Measurements from ENCODE around the gene SDK2. TPM values are rescaled to one million over a fixed set of nuclear protein-coding genes. Genes with fewer than 3 reads are reported as not detected.
A peak's percentile ranks its signal among the peaks of the same experiment; 100 is the strongest.
"Not testable (repeated sequence)": the region's sequence is repeated elsewhere in the genome, so short reads cannot be mapped to it uniquely, and the experiment has no call there.

SDK2 gene
- total and polyA plus RNA-seq, 8 donors, result 0.04 to 0.31 (median 0.17) TPM

GRCh38 chr17:73478768-73479424, 165.3 kb downstream of the SDK2 start:
- DNase-seq, result no peak
- Histone ChIP-seq H3K4me1 (peaks cover 0 to 8% (median 0%) of the 10 kb centered on the region in 3 donors), H3K27ac (no peak overlapping the region), H3K27me3 (no peaks in the 10 kb centered on the region), H3K9me3 (no peaks in the 10 kb centered on the region), H3K36me3 (no peaks in the 10 kb centered on the region), H3K4me3 (no peak overlapping the region)
- TF ChIP-seq, protein P1, sequence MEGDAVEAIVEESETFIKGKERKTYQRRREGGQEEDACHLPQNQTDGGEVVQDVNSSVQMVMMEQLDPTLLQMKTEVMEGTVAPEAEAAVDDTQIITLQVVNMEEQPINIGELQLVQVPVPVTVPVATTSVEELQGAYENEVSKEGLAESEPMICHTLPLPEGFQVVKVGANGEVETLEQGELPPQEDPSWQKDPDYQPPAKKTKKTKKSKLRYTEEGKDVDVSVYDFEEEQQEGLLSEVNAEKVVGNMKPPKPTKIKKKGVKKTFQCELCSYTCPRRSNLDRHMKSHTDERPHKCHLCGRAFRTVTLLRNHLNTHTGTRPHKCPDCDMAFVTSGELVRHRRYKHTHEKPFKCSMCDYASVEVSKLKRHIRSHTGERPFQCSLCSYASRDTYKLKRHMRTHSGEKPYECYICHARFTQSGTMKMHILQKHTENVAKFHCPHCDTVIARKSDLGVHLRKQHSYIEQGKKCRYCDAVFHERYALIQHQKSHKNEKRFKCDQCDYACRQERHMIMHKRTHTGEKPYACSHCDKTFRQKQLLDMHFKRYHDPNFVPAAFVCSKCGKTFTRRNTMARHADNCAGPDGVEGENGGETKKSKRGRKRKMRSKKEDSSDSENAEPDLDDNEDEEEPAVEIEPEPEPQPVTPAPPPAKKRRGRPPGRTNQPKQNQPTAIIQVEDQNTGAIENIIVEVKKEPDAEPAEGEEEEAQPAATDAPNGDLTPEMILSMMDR (IDR thresholded peaks at IDR 0.05), result no peak
- intact Hi-C loops (cut with DNase I), result no loop called here
- no peak for ATAC-seq
- WGBS, 2 donors, result 67 to 69% methylated on average over 14 of the region's 14 CpGs
- no peak for FAIRE-seq

DNA sequence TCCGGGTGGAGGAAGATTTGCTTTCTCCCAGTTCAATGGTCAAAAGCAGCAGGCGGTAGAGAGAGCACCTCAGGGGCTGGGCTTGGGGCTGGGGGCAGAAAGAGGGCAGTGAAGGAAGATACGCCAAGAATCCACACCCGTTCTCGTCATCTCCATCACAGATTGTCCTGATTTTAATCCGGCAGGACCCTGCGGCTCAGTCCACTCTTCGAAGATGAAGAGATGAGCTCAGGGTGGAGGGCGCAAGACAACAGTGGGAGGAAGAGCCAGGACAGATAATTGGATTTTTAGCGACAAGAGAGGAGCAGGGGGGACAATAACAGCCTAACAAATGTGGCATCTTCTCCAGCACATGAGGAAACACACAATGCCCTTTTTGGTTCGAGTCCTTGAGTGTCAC, 165.9 kb downstream of the SDK2 start:
- H3K4me1 ChIP-seq, result peaks cover 0 to 8% (median 0%) of the 10 kb centered on the region in 3 donors
- H3K4me3 ChIP-seq, result no peak overlapping the region
- ATAC-seq, result no peak
- WGBS, 2 donors, result 48 to 57% methylated on average over 11 of the region's 11 CpGs
- H3K36me3 ChIP-seq, result no peaks in the 10 kb centered on the region
- H3K27me3 ChIP-seq, result no peaks in the 10 kb centered on the region
- no peak overlapping the region for H3K27ac ChIP-seq
- intact Hi-C loops (cut with DNase I), result no loop called here
- TF ChIP-seq, protein P1 (IDR thresholded peaks at IDR 0.05), result no peak
- DNase-seq, result no peak
- H3K9me3 ChIP-seq, result no peaks in the 10 kb centered on the region
- FAIRE-seq, result no peak

GRCh38 chr17:73476890-73477350, 167.3 kb downstream of the SDK2 start:
- FAIRE-seq (no peak), ATAC-seq (no peak), DNase-seq (no peak)
- no peaks in the 10 kb centered on the region for H3K36me3 ChIP-seq
- H3K27me3 ChIP-seq, result no peaks in the 10 kb centered on the region
- intact Hi-C loops (cut with DNase I), result no loop called here
- peaks cover 0 to 8% (median 0%) of the 10 kb centered on the region in 3 donors for H3K4me1 ChIP-seq
- TF ChIP-seq, protein P1 (IDR thresholded peaks at IDR 0.05), result no peak
- H3K27ac ChIP-seq, result no peak overlapping the region
- H3K9me3 ChIP-seq, result no peaks in the 10 kb centered on the region
- WGBS, 2 donors, result 39 to 47% methylated on average over 13 of the region's 13 CpGs
- no peak overlapping the region for H3K4me3 ChIP-seq

- no peak for FAIRE-seq
- intact Hi-C loops (cut with DNase I), result no loop called here
- TF ChIP-seq, protein P1 (IDR thresholded peaks at IDR 0.05), result no peak
- H3K4me1 ChIP-seq, result peaks cover 0 to 8% (median 0%) of the 10 kb centered on the region in 3 donors
- H3K36me3 ChIP-seq, result no peaks in the 10 kb centered on the region
- peak; percentile 65 to 89 (median 79) for DNase-seq
- H3K4me3 ChIP-seq, result no peak overlapping the region
- no peaks in the 10 kb centered on the region for H3K9me3 ChIP-seq
- 20 to 22% methylated on average over 12 of the region's 12 CpGs for WGBS, 2 donors
- H3K27me3 ChIP-seq, result no peaks in the 10 kb centered on the region
- peak; percentile 85 to 95 (median 91) for ATAC-seq
- H3K27ac ChIP-seq, result no peak overlapping the region
These were observed 169.8 kb downstream of the SDK2 start for GRCh38 chr17:73474370-73474988.

DNA sequence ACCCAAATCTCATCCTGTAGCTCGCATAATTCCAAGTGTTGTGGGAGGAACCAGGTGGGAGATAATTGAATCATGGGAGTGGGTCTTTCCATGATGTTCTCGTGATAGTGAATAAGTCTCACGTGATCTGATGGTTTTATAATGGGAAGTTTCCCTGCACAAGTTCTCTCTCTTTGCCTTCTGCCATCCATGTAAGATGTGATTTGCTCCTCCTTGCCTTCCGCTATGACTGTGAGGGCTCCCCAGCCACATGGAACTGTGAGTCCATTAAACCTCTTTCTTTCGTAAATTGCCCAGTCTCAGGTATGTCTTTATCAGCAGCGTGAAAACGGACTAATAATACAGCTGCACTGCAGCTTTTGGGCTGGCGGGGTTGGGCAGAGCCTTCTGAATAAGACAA, 171.5 kb downstream of the SDK2 start:
- DNase-seq; H3K4me1 ChIP-seq; H3K27ac ChIP-seq; H3K27me3 ChIP-seq; H3K4me3 ChIP-seq; H3K36me3 ChIP-seq; ATAC-seq; H3K9me3 ChIP-seq; FAIRE-seq; intact Hi-C loops (cut with DNase I): not testable (repeated sequence)
- WGBS, 2 donors, result 76 to 82% methylated on average over 8 of the region's 8 CpGs
